ELF-1 (cell line): ENCODE results near the gene KAZN.
"Not testable (repeated sequence)": the region's sequence is repeated elsewhere in the genome, so short reads cannot be mapped to it uniquely, and the experiment has no call there.

Experiments
- DNase-seq: peaks from one replicate; pipeline ENCODE4 v3.0.0-alpha.2; 2016; ENCODE audit warnings: low read depth, low spot score

Gene KAZN

GRCh38 chr1:14598498-14599182 is at the start of gene KAZN:
Gene KAZN, plus strand, starts transcription at chr1:14598685.
- peak; percentile 90 for DNase-seq

GRCh38 chr1:14549897-14550620 is 48.4 kb upstream of the KAZN start:
- DNase-seq = no peak

GRCh38 chr1:14551386-14551785 is 47.1 kb upstream of the KAZN start:
- no peak for DNase-seq

GRCh38 chr1:14552246-14552965 is 46.1 kb upstream of the KAZN start:
- DNase-seq = no peak

- no peak for DNase-seq
Observed at GRCh38 chr1:14553711-14554110, 44.8 kb upstream of the KAZN start.

- DNase-seq = no peak
Observed at GRCh38 chr1:14555091-14555490, 43.4 kb upstream of the KAZN start.

- DNase-seq = no peak
Observed at GRCh38 chr1:14561014-14561693, 37.3 kb upstream of the KAZN start.

GRCh38 chr1:14565090-14565489 is 33.4 kb upstream of the KAZN start:
- DNase-seq = no peak

- peak; percentile 29 for DNase-seq
Observed at GRCh38 chr1:14567056-14567455, 31.4 kb upstream of the KAZN start.

GRCh38 chr1:14567903-14568302 is 30.6 kb upstream of the KAZN start:
- DNase-seq = no peak

GRCh38 chr1:14568716-14569355 is 29.6 kb upstream of the KAZN start:
- no peak for DNase-seq

- DNase-seq = no peak
Observed at GRCh38 chr1:14570514-14570913, 28.0 kb upstream of the KAZN start.

GRCh38 chr1:14571810-14572767 is 26.4 kb upstream of the KAZN start:
- peak; percentile 70 for DNase-seq

- no peak for DNase-seq
Observed at GRCh38 chr1:14572861-14573260, 25.6 kb upstream of the KAZN start.

- DNase-seq = no peak
Observed at GRCh38 chr1:14576155-14576554, 22.3 kb upstream of the KAZN start.

- DNase-seq = no peak
Observed at GRCh38 chr1:14577261-14577660, 21.2 kb upstream of the KAZN start.

- no peak for DNase-seq
Observed at GRCh38 chr1:14578156-14578555, 20.3 kb upstream of the KAZN start.

GRCh38 chr1:14580295-14580694 is 18.2 kb upstream of the KAZN start:
- not testable (repeated sequence) for DNase-seq

- DNase-seq = no peak
Observed at GRCh38 chr1:14580986-14581385, 17.5 kb upstream of the KAZN start.

- DNase-seq = no peak
Observed at GRCh38 chr1:14583788-14584187, 14.7 kb upstream of the KAZN start.
